Astrocyte (in vitro differentiated cells and primary cell): ENCODE measurements around the gene KRT17.

Experiments
- CTCF ChIP-seq: IDR thresholded peaks from 2 replicates; pipeline ENCODE4 v1.5.1; 2011; ENCODE audit warnings: low read depth, mild to moderate bottlenecking, inconsistent platforms, low read length, moderate library complexity; ENCODE audit not compliant: insufficient read depth
- EZH2 ChIP-seq: IDR thresholded peaks from 2 replicates; pipeline ENCODE4 v1.6.1; 2012; ENCODE audit warnings: mild to moderate bottlenecking, low read length, inconsistent platforms; ENCODE audit not compliant: insufficient read depth

- TF ChIP-seq CTCF (no peak), EZH2 (no peak)
Measured at GRCh38 chr17:41655611-41656111, 31.3 kb upstream of the KRT17 start.
